ENCODE measurements around the gene DOCK2.
A peak's percentile ranks its signal among the peaks of the same experiment; 100 is the strongest.
"Not testable (repeated sequence)": the region's sequence is repeated elsewhere in the genome, so short reads cannot be mapped to it uniquely, and the experiment has no call there.

The DOCK2 gene

DNA sequence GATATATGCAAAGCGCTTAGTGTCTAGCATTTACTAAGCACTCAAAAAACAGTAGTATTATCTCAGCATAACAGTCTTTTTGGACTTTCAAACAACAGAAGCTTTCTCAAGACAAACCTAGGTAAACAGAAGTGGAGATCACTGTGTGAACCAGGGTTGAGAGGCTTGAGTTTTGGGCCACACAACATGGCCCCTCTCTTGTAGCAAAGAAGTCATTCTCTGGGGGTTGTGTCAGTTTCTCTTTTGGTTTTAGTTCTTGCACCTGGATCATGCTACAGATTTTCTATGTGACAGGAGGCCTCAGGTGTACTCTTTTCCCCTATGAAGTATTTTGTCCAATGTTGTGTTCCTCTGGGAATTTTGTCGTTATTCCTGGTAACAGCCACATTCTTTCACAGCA lies 313.3 kb downstream of the DOCK2 start:
- no peak for DNase-seq

DNA sequence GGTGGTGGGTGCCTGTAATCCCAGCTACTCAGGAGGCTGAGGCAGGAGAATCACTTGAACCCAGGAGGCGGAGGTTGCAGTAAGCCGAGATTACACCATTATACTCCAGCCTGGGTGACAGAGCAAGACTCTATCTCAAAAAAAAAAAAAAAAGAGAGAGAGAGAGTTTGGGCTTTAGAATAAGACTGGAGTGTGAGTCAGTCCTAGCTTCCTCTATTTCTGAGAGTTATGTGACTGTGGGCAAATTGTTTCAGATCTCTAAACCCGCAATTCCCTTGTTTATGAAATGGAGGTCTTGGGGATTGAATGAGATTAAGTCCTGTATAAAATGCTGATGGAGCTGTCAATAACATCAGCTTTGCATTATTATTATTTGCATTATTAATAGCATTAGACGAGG lies 316.1 kb downstream of the DOCK2 start:
- not testable (repeated sequence) for DNase-seq

DNA sequence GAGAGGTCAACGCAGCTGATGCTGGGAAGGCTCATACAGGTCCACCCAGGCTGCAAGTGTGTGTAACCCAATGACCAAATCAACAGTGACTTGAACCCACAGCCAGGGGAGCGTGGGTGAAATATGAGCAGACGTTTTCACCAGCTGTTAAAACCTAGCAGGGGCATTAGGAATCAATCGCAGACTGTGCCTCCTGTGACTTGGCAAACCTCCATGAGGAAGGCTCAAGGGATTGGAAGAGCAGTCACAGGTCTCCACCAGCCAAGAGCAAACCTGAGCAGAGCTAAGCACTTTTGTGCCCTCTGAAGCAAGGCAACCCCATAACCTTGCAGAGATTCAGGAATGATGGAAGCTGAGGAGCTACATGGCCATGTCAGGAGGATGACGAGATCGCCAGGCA lies 317.7 kb downstream of the DOCK2 start:
- no peak for DNase-seq

DNA sequence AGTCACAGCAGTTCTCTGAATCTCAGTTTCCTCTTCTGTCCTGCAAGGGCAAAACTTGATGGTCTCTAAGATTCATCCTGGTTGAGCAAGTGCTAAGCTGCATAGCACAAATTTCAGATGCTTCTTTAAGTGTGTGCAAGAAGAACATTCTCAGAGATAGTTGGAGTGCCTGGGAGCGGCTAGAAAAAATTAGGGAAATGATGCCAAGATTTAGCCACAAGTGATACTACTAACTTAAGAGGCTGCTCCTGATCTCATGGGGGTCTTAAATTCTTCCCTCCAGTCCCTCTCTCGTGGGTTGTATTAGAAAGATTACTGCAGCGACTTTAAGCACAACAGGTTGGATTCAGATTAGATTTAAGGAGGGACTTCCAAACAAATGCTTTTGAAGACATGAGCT lies 319.1 kb downstream of the DOCK2 start:
- no peak for DNase-seq

DNA sequence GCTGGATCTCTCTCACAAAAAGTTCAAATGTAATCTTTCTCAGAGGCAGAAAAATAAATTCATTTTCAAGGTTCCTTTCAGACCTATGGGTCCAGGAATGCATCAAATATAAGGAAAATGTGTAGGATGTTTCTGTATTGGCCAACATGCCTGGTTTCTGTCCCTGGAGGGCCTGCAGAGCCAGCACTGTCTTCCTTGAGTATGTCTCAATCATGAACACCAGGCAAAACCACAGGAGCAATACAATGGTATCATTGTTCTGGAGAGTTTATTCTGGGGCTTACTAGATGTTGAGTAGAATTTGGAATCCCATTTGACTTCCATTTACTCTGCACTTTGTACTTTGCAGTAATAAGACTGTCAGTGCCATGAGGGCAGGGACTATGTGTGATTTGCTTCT lies 319.7 kb downstream of the DOCK2 start:
- no peak for DNase-seq

DNA sequence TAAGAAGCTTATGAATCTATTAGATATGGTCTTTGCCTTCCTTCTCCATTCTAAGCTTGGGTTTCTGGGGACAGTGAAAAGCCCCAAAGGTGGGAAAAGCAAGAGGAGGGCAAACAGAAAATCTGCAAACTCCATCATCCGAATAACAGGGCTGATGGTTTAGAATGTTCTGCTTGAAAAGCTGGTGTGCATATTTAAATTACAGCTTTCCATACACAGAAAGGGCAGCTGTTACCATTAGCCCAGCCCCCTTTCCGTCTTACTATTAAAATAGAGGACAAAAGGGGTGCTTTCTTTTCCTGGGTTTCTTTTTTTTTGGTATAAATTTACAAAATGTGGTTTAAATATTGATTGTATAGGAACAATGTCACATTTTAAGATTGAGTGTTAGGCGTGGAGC lies 321.2 kb downstream of the DOCK2 start:
- no peak for DNase-seq

DNA sequence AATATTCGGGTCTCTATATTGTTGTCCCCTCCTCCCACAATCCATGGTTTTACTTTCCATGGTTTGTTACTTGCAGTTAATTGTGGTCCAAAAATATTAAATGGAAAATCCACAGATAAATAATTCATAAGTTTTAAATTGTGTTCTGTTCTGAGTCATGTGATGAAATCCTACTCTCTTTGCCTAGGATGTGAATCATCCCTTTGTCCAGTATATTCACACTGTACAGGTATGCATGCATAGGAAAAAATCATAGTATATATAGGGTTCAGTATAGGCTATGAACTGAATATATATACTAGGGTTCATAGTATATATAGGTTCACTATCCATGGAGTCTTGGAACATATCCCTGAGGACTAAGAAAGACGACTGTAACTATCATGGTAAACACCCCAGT lies 323.6 kb downstream of the DOCK2 start:
- no peak for DNase-seq

DNA sequence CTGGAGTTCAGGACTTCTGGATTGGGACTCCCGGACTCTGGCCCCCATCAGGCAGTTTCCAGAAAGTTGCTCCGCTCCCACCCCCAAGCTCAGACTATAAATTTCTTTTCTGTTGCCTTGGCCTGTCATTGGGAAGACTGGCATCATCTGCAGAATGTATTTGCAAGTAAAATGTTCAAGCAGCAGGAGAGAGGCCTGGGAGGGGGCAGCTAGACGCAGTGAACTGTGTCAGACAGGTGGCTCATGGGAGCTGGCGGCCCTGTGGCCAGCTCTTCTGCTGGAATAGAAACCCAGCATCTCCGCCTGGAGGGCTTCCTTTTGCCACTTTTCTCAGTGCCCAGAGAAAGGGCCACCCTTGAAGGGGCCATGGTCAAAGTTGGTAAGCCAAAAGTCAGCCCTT lies 327.2 kb downstream of the DOCK2 start:
- no peak for DNase-seq

DNA sequence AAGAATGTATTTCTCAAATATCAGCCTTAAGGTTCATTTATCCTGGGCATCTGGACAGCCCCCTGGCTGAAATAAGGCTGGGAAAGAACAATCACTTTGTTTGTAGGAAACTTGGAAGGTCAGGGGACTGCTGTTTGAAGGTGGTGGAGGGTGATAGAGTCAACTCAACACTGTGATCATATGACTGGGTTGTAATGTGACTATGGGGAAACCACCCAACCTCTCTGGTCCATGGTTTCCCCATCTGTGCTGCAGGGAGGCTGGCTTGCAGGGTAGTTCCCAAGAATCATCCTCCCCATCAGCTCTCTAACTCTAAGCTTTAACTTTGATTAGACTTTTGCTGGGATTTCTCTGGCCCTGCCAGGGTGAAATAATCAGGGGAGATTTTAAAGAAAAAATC lies 333.3 kb downstream of the DOCK2 start:
- no peak for DNase-seq

DNA sequence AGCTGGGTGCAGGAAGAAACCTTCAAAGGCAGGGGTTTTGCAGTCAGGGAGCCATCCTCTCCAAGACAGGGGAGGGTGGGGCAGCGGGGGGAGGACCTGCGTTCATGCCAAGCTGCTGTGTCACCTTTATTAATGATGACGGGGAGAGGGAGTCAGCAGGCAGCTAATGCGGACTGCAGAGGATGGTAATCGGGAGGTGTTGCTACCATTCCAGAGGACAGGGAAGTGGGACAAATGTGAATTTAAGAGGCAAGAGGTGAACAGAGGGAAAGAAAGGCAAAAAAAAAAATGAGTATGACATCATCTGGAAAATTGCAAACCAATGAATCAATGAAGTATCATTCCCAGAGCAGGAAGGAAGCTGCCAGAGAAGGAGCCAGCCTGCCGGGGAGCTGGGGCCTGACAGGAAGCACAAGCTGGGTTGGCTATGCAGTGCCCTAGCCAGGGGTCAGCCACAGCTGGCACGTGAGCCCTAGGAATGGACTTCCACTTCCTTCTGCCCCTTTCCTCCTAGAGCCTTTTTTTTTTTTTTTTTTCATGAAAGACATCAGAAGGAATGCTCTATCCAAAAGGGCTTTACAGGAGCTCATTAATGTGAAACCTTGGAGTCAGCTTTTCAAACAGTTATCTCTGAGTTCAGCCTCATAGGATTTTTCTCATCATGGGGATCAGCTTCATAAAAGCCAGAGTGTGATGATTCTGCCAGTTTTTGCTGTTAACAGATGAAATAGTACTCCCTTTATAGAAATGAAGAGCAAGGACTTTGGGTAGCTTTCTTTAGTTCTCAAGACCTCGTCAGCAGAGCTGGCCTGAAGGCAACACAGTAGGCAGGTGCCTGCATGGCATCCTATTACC lies 334.1 kb downstream of the DOCK2 start:
- no peak for DNase-seq

DNA sequence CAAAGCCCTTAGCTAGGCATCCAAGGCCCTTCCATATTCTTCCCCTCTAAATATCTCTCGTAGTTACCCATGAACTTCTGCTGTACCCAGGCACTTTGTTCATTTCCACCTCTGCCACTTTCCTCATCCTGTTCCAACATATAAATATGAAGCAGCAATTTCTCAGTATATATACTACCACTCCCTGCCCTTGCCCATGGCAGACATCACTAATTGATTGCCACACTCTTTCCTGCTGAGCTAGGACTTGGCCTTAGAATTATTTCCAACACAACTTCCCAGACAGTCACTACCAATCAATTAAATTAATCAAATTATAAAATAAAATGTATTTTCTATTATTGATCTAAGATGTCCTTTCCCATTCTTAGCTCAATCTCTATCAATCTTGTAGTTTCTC lies 334.7 kb downstream of the DOCK2 start:
- DNase-seq = no peak

DNA sequence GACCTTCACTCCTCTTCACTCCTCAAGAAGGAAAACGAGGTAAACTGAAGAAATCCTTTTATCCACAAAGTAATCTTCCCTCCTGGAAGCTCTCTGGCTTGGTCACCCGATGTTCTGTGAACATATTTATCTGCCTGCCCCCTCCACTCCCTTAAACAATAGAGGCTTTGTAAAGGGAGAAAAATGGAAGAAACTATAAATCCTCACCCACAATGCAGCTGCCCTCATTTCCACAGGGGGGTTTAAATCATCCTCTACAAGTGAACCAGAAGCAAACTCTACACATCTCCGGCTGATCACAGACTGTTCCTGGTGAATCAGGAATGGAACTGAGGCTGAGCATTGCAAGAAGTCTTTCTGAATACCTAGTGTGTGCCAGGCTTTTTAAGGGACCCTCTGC lies 336.0 kb downstream of the DOCK2 start:
- no peak for DNase-seq

DNA sequence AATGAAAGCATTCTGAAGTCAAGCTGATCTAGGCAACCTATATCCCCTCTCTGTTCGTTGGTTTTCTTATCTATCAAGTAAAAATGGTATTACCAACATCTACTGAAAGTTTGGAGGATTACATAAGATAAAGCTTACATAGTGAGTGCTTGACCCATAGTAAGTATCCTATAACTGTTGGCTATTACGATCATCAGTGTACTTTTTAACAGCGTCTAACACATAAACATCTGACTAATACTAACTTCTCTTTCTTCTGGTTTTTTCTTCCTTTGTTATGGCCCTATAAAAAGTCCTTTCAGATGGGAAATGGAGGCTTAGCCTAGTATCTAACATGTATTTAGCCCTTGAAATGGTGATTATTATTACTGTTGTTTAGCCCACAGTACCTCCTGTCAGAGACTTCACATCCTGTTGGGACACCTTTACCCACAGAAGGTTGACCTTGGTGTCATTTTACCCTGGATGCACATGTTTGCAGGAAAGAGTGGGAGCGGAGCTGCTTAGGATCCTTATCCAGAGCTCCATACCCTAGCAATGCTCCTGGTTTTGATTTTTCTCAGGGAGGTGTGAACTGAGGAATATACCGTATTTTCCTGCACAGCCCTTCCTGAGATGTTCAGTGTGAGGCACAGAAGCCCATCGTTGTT lies 337.2 kb downstream of the DOCK2 start:
- no peak for DNase-seq

DNA sequence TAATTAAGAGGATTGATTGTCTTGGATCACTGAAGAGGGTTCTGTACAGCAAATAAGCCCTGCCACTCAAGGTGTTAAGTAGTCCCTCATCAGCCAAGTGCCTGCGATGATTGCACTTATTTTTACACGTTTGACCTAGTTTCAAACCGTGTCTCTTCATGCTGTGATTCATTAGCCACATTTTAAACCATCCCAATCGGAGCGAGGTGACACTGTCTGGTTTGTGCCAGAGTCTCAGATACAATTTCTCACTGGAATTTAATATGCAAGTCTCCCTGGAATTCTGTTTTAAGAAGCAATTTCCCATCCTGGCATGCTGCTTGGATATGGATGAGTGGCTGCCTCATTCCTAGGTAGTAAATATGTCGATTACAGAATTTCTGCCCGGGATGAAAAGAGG lies 341.6 kb downstream of the DOCK2 start:
- peak in 1 of 2 donors; percentile 10 for DNase-seq

DNA sequence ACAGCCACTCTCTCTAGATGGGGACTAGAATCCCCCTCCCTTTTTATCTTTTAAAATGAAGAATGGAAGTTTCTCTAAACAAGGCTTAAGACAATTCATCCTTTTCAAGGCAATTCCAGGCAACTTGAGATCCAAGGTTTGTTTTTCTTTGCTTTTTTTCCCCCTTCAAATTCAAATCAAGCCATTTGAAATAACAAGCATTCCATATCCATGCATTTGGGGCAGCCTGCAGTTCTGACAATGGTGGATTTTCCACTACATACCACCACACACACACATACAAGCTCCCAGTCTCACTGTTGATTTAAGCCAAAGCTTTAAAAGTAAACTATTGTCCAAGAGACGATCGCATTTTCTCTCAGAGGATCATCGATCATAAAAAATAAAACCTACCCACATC lies 342.8 kb downstream of the DOCK2 start:
- peak; percentile 23 to 34 for DNase-seq

DNA sequence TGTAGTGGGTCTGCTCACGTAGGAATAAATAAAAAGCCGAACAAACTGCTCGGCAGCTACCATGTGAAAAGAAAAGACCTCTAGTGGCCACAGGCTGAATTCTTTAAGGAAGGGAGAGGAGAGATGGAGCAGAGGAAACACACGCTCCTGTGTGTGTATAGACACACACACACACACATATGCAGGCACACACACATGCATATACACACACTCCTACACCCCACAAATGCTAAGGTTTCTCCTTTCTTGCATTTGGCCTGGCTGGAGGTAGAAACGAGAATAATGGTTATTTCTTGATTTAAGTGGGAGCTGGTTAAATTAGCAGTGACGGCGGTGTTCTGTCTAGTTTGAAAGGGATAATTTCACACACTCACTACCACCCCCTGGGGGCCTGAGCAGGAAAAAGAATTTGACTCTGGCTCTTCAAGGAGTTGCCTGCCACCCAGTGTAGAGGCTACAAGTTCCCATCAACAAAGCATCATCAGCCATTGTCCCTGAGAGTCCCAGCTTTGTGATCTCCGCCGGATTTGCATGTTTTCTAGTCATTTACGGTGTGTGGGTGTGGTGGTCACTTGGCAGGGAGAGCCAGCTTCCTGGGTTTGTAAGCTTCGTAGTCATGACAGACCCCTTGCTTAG lies 343.5 kb downstream of the DOCK2 start, which contains the start of gene INSYN2B:
Gene INSYN2B, minus strand, starts transcription at position 78 of the 636 bp plus-strand sequence. CDS start 96,597 bp downstream, outside the sequence.
- DNase-seq = peak; percentile 82 to 94

DNA sequence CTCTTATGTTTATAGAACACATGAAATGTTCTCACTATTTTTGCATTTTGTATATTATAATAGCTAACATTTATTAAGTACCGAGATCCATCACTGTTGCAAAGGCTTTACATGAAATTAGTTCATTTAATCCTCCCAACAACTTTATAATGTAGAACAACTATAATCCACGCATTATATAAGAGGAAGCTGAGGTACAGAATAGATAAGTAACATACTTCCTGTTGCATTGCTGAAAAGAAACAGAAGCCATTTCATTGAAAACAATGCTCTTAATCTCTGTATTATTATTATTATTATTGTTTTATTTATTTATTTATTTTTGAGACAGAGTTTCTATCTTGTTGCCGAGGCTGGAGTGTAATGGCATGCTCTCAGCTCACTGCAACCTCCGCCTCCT lies 351.1 kb downstream of the DOCK2 start:
- DNase-seq = no peak

DNA sequence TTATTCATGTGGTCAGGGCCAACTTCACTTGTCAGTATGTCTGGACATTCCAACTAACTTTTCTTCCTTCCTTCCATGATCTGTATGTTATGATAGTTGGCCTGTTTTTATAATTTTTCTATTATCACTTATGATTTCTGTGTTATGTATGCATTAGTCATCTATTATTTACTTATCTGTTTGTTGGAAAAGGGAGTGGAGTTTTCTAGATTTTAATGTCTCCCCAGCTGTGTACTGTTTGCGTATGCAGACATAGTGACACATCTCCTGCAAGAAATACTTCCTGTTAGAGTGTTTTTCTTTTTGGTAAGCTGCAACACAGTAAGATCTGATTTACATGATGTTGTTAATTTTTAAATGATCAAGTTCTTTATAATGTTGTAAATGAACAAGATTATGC lies 351.9 kb downstream of the DOCK2 start:
- DNase-seq = no peak

DNA sequence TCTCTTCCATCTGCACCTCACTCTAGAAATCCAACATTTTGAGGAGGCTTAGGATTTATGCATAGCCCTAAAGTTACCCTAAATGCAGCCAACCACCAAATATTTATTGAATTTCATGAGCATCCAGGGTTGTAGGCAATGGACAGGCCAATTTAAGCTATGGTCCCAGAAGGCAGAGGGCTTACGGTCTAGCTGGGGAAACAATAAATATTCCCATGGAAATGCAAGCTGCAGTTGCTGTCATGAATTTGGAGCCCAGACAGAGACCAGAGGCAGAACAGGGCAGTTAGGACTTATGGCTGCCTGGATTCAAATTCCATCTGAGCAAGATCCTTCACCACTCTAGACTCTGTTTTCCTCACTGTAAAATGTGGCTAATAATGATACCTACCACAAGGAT lies 352.3 kb downstream of the DOCK2 start:
- no peak for DNase-seq

DNA sequence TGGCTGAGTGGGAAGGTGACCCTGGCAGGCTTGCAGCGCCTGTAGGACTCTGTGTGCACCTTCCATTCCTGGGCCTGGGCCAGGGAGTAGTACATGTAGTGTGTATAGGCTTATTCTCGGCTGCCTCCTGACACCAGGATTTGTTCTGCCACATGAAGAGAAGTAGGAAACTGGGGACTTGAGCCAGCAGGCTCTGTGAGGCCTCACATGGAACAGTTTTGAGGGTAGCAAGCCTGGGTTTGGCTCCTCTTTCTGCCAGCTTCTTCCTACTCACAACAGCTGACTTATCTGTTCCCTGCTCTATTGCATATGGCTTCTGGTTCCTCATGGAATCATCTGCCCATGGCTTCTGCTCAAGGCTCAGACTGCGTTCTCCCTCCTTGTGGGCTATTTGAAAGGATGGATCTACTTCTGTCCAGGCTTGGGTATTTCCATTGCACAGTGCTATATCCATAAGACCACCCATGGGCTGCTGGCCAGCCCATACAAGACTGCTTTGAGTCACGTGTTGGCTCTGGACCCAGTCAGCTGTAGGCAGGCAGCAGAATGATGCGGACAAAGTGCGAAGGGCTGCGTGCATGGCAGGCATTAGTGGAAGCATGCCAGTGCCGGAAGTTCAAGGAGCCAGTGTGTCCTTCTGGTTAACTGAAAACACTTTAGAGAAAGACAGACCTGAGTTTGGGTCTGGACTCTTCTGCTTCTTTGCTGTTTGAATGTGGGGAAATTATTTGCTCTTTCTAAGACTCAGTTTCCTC lies 354.2 kb downstream of the DOCK2 start:
- peak in 1 of 2 donors; percentile 39 for DNase-seq

DNA sequence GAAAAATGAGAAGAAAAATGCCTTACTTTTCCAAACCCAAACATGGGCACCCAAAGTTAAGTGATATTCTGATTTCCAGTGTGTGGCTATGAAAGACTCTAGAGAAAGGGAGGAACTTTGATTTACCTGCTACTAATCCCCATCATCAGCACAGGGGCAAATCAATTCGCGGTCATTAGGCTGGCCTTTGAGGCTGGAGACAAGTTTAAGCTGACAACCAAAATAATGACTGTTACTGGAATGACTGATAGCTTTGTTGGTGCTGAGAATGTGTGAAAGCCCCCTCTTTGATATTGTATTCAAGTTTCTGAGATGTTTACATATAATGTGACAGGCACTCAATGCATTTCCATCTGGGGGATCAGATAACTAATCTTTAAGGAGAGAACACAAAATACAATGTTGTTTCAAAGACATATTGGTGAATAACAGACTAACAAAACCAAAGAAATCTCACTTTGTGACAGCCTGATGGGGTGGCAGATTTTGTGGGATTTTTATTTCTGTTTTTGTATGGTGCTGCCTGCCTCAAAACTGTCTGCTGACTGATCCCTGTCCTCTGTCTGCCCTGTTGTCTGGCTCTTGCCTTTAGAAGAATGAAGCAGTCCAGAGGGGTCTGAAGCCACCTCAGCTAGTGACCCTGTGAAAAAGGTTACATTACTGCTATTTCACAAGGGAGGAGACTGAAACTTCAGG lies 355.9 kb downstream of the DOCK2 start:
- no peak for DNase-seq

DNA sequence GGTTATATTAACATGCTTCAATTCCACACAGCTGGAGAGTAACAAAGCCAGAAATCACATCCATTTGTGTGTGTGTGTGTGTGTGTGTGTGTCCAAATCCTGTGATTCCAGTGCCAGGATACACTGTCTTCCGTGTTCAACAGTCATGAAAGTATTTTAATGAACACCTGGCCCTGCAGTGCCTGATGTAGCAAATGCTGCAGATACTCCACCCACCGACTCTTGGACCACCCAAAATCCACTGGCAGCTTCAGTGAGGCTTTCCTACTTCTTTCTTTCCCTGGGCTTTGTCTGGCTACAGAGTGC lies 356.4 kb downstream of the DOCK2 start:
- no peak for DNase-seq

DNA sequence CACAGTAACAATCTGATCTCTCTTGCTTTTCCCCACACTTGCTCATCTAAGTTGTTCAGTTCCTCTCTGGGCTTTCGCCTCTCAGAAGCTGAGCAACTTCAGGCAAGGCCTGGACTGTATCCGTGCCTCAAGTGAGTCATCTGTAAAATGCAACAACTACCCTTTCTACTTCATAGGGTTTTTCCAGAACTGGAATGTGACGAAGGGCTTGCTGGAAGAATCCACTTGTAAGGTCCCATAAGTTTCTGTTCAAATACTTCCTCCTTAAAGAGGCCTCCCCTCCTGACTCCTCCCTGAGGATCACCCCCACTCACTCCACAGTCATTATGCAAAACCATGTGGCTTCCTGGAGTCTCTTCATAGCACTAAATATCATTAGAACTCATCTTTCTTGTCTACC lies 360.7 kb downstream of the DOCK2 start:
- no peak for DNase-seq

Measured in hippocampal formation (tissue), 2 donors.